NCI-H2196 treated with DMSO at 0.1 percent for 48 hours (cell line): ENCODE measurements around the gene ZMIZ1.

Experiments
- DNase-seq: peaks from one replicate; lab custom pipeline; 2025; ENCODE audit not compliant: unreplicated experiment; lab: John Stamatoyannopoulos, UW

ZMIZ1 gene

GRCh38 chr10:79347894-79348639 lies 279.3 kb downstream of the ZMIZ1 start:
- DNase-seq = no peak

- DNase-seq = no peak
Observed at GRCh38 chr10:79348640-79348988, 279.8 kb downstream of the ZMIZ1 start.

- no peak for DNase-seq
Observed at GRCh38 chr10:79349072-79349491, 280.3 kb downstream of the ZMIZ1 start.

- no peak for DNase-seq
Observed at GRCh38 chr10:79349766-79350406, 281.1 kb downstream of the ZMIZ1 start.

GRCh38 chr10:79350407-79351154 lies 281.8 kb downstream of the ZMIZ1 start:
- no peak for DNase-seq

- DNase-seq = no peak
Observed at GRCh38 chr10:79351332-79351731, 282.6 kb downstream of the ZMIZ1 start.

GRCh38 chr10:79352035-79352877 lies 283.5 kb downstream of the ZMIZ1 start:
- no peak for DNase-seq

GRCh38 chr10:79353000-79353406 lies 284.2 kb downstream of the ZMIZ1 start:
- no peak for DNase-seq

GRCh38 chr10:79353726-79354125 lies 285.0 kb downstream of the ZMIZ1 start:
- no peak for DNase-seq

- no peak for DNase-seq
Observed at GRCh38 chr10:79354141-79354540, 285.4 kb downstream of the ZMIZ1 start.

- no peak for DNase-seq
Observed at GRCh38 chr10:79354615-79355014, 285.8 kb downstream of the ZMIZ1 start.

GRCh38 chr10:79355420-79356017 lies 286.8 kb downstream of the ZMIZ1 start:
- no peak for DNase-seq

GRCh38 chr10:79356104-79356503 lies 287.3 kb downstream of the ZMIZ1 start:
- DNase-seq = no peak

- no peak for DNase-seq
Observed at GRCh38 chr10:79357180-79357579, 288.4 kb downstream of the ZMIZ1 start.

GRCh38 chr10:79358811-79359210 lies 290.0 kb downstream of the ZMIZ1 start:
- DNase-seq = no peak

GRCh38 chr10:79359816-79360498 lies 291.2 kb downstream of the ZMIZ1 start:
- DNase-seq = no peak

- no peak for DNase-seq
Observed at GRCh38 chr10:79360499-79361342, 292.0 kb downstream of the ZMIZ1 start.

- no peak for DNase-seq
Observed at GRCh38 chr10:79361726-79362397, 293.1 kb downstream of the ZMIZ1 start.
